Astrocyte of the cerebellum (primary cell): ENCODE results near the gene RPS6KC1.
"Not testable (repeated sequence)": the region's sequence is repeated elsewhere in the genome, so short reads cannot be mapped to it uniquely, and the experiment has no call there.

Source experiments
- DNase-seq: peaks from one replicate; pipeline ENCODE4 v3.0.0-alpha.2; 2011; ENCODE audit warnings: low read depth
- H3K4me3 ChIP-seq: 2 replicates; pipeline ENCODE4 v1.5.1; 2011; ENCODE audit warnings: mild to moderate bottlenecking, low read depth, low read length, moderate library complexity
- in situ Hi-C: cut with HindIII; loops from 2 replicates; pipeline ENCODE4 v1.10.0; 2017; ENCODE audit warnings: low sequenced_read_pairs
- TF ChIP-seq, protein P1 (sequence below): IDR thresholded peaks from 2 replicates; pipeline ENCODE4 v1.5.1; 2012; ENCODE audit warnings: low read length, low read depth, moderate library complexity, mild to moderate bottlenecking; ENCODE audit errors: missing control alignments

The RPS6KC1 gene

DNA sequence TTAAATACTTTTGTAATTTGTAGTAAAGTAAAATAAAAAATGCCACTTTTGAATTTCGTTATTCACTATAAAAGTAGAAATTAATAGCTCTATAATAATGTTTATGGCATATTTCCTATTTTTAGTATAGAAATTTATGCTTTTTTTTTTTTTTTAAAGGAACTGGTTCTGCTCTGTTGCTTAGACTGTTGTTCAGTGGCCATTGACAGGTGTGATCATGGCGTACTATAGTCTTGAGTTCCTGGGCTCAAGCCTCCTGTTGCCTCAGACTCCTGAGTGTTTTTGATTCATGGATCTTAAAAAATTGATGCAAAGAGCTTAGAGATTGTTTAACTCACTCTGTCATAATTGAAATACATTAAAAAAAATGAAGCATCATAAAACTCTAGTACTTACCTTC lies 53.6 kb downstream of the RPS6KC1 start:
- in situ Hi-C loops: no loop called here
- TF ChIP-seq, protein P1, sequence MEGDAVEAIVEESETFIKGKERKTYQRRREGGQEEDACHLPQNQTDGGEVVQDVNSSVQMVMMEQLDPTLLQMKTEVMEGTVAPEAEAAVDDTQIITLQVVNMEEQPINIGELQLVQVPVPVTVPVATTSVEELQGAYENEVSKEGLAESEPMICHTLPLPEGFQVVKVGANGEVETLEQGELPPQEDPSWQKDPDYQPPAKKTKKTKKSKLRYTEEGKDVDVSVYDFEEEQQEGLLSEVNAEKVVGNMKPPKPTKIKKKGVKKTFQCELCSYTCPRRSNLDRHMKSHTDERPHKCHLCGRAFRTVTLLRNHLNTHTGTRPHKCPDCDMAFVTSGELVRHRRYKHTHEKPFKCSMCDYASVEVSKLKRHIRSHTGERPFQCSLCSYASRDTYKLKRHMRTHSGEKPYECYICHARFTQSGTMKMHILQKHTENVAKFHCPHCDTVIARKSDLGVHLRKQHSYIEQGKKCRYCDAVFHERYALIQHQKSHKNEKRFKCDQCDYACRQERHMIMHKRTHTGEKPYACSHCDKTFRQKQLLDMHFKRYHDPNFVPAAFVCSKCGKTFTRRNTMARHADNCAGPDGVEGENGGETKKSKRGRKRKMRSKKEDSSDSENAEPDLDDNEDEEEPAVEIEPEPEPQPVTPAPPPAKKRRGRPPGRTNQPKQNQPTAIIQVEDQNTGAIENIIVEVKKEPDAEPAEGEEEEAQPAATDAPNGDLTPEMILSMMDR: no peak
- DNase-seq: no peak
- no peak overlapping the region for H3K4me3 ChIP-seq

GRCh38 chr1:213106298-213106697 lies 55.3 kb downstream of the RPS6KC1 start:
- H3K4me3 ChIP-seq: no peak overlapping the region
- TF ChIP-seq, protein P1: no peak
- no peak for DNase-seq
- in situ Hi-C loops: no loop called here

GRCh38 chr1:213107613-213108012 lies 56.6 kb downstream of the RPS6KC1 start:
- TF ChIP-seq, protein P1: no peak
- in situ Hi-C loops: no loop called here
- DNase-seq: no peak
- no peak overlapping the region for H3K4me3 ChIP-seq

- no peak overlapping the region for H3K4me3 ChIP-seq
- no peak for DNase-seq
- in situ Hi-C loops: no loop called here
- TF ChIP-seq, protein P1: no peak
Observed at GRCh38 chr1:213110349-213111300, 59.6 kb downstream of the RPS6KC1 start.

DNA sequence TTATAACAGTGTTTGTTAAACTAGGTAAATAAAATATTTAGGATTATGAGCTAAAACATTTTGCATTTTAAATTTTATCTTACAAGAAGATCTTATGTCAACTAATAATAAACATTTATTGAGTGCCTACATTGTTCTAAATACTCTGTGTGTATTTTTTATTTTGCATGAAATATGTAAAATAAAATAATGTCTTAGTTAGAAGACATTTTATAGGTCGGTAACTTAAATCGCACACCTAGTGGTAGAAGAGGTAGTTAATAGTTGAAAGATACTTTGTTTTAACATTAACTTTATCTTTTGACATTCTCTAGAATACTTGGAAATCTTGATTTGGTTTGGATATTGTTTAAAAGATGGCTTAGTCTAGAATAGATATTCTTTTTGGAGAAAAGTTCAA lies 60.5 kb downstream of the RPS6KC1 start:
- TF ChIP-seq, protein P1: no peak
- H3K4me3 ChIP-seq: no peak overlapping the region
- no peak for DNase-seq
- in situ Hi-C loops: no loop called here

DNA sequence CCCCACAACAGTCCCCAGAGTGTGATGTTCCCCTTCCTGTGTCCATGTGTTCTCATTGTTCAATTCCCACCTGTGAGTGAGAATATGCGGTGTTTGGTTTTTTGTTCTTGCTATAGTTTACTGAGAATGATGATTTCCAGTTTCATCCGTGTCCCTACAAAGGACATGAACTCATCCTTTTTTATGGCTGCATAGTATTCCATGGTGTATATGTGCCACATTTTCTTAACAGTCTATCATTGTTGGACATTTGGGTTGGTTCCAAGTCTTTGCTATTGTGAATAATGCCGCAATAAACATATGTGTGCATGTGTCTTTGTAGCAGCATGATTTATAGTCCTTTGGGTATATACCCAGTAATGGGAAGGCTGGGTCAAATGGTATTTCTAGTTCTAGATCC lies 61.7 kb downstream of the RPS6KC1 start:
- DNase-seq, H3K4me3 ChIP-seq, in situ Hi-C loops: not testable (repeated sequence)

DNA sequence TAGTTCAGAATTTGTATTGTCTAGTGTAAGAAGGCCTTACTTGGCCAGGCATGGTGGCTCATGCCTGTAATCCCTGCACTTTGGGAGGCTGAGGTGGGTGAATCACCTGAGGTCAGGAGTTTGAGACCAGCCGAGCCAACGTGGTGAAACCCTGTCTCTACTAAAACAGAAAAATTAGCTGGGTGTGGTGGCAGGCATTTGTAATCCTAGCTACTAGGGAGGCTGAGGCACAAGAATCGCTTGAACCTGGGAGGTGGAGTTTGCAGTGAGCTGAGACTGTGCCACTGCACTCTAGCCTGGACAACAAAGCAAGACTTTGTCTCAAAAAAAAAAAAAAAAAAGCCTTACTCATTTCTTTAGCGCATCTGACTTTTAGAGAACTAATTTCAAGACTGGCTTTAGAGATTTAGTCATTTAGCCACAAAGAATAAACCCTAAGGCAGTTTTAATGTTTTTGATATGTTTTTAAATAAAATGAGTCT lies 66.7 kb downstream of the RPS6KC1 start:
- in situ Hi-C loops, H3K4me3 ChIP-seq, DNase-seq: not testable (repeated sequence)
